ENCODE data around the gene SLC7A11.

- TF ChIP-seq CTCF (IDR thresholded peaks at IDR 0.05; ENCODE audit: low read length) (no peak), EZH2 (IDR thresholded peaks at IDR 0.05; ENCODE audit: borderline replicate concordance, low read length) (no peak)
Observed at GRCh38 chr4:138242834-138243156, 646 bp upstream of the SLC7A11 start.
